ENCODE measurements around the gene PLOD2. TPM values are rescaled to one million over a fixed set of nuclear protein-coding genes. Genes with fewer than 3 reads are reported as not detected.

PLOD2 gene
- total RNA-seq, 2 donors from 2014 or later, result 66.7 to 245 TPM

GRCh38 chr3:146052056-146052790 lies 108.8 kb downstream of the PLOD2 start:
- no peak for TF ChIP-seq CTCF (IDR thresholded peaks at IDR 0.05)
- no peak overlapping the region for H3K27ac ChIP-seq
- H3K27me3 ChIP-seq, result no peaks in the 10 kb centered on the region
- DNase-seq, result no peak
- H3K9me3 ChIP-seq, result no peaks in the 10 kb centered on the region
- H3K36me3 ChIP-seq, result no peaks in the 10 kb centered on the region
- H3K4me3 ChIP-seq, result no peak overlapping the region
- H3K4me1 ChIP-seq, result no peaks in the 10 kb centered on the region
- H3K9ac ChIP-seq (ENCODE audit: low read depth in 2 of 2, low read length in 2 of 2), result no peak overlapping the region
- intact Hi-C loops (cut with DNase I), result loop anchor here (10.0 kb wide), 1 partner anchor 513 kb away; no protein-coding TSS in a partner anchor

- intact Hi-C loops (cut with DNase I), result loop anchor here (10.0 kb wide), 1 partner anchor 514 kb away; no protein-coding TSS in a partner anchor
- TF ChIP-seq CTCF (IDR thresholded peaks at IDR 0.05), result no peak
- no peak overlapping the region for H3K4me3 ChIP-seq
- no peak overlapping the region for H3K9ac ChIP-seq (ENCODE audit: low read depth in 2 of 2, low read length in 2 of 2)
- H3K36me3 ChIP-seq, result no peaks in the 10 kb centered on the region
- no peak overlapping the region for H3K27ac ChIP-seq
- no peaks in the 10 kb centered on the region for H3K27me3 ChIP-seq
- no peak for DNase-seq
- H3K4me1 ChIP-seq, result no peaks in the 10 kb centered on the region
- H3K9me3 ChIP-seq, result no peaks in the 10 kb centered on the region
These were observed 110.3 kb downstream of the PLOD2 start for GRCh38 chr3:146050691-146051090.

GRCh38 chr3:146047485-146047884 lies 113.5 kb downstream of the PLOD2 start:
- no peak for TF ChIP-seq CTCF (IDR thresholded peaks at IDR 0.05)
- intact Hi-C loops (cut with DNase I), result no loop called here
- DNase-seq, result no peak

GRCh38 chr3:146044046-146044445 lies 116.9 kb downstream of the PLOD2 start:
- Histone ChIP-seq H3K27me3 (no peaks in the 10 kb centered on the region), H3K36me3 (no peaks in the 10 kb centered on the region), H3K9ac (ENCODE audit: low read depth in 2 of 2, low read length in 2 of 2) (no peak overlapping the region), H3K27ac (no peak overlapping the region), H3K4me3 (no peak overlapping the region), H3K9me3 (no peaks in the 10 kb centered on the region), H3K4me1 (no peaks in the 10 kb centered on the region)
- DNase-seq, result no peak
- TF ChIP-seq CTCF (IDR thresholded peaks at IDR 0.05), result no peak
- intact Hi-C loops (cut with DNase I), result no loop called here

More at GRCh38 chr3:146047485-146047884, 113.5 kb downstream of the PLOD2 start:
- no peaks in the 10 kb centered on the region for H3K27me3 ChIP-seq
- H3K4me3 ChIP-seq, result no peak overlapping the region
- H3K4me1 ChIP-seq, result no peaks in the 10 kb centered on the region
- no peaks in the 10 kb centered on the region for H3K9me3 ChIP-seq
- H3K9ac ChIP-seq (ENCODE audit: low read depth in 2 of 2, low read length in 2 of 2), result no peak overlapping the region
- no peak overlapping the region for H3K27ac ChIP-seq
- no peaks in the 10 kb centered on the region for H3K36me3 ChIP-seq

GRCh38 chr3:146040630-146041029 lies 120.4 kb downstream of the PLOD2 start:
- intact Hi-C loops (cut with DNase I), result no loop called here
- H3K27ac ChIP-seq, result no peak overlapping the region
- H3K36me3 ChIP-seq, result no peaks in the 10 kb centered on the region
- no peaks in the 10 kb centered on the region for H3K27me3 ChIP-seq
- no peak for DNase-seq
- no peaks in the 10 kb centered on the region for H3K9me3 ChIP-seq
- no peak for TF ChIP-seq CTCF (IDR thresholded peaks at IDR 0.05)
- H3K4me1 ChIP-seq, result no peaks in the 10 kb centered on the region
- H3K4me3 ChIP-seq, result no peak overlapping the region
- no peak overlapping the region for H3K9ac ChIP-seq (ENCODE audit: low read depth in 2 of 2, low read length in 2 of 2)

Measured in colonic mucosa (tissue), 4 donors.